Erythroblast (primary cell): ENCODE data around the gene CMA1.
"Not testable (repeated sequence)": the region's sequence is repeated elsewhere in the genome, so short reads cannot be mapped to it uniquely, and the experiment has no call there.

Source experiments
- GATA1 ChIP-seq: IDR thresholded peaks from 2 replicates; pipeline ENCODE4 v1.6.1; 2011; ENCODE audit warnings: low read depth, mild to moderate bottlenecking, control low read depth, low read length, moderate library complexity
- POLR2A ChIP-seq: IDR thresholded peaks from 2 replicates; pipeline ENCODE4 v1.6.1; 2011; ENCODE audit warnings: mild to moderate bottlenecking, low read length

DNA sequence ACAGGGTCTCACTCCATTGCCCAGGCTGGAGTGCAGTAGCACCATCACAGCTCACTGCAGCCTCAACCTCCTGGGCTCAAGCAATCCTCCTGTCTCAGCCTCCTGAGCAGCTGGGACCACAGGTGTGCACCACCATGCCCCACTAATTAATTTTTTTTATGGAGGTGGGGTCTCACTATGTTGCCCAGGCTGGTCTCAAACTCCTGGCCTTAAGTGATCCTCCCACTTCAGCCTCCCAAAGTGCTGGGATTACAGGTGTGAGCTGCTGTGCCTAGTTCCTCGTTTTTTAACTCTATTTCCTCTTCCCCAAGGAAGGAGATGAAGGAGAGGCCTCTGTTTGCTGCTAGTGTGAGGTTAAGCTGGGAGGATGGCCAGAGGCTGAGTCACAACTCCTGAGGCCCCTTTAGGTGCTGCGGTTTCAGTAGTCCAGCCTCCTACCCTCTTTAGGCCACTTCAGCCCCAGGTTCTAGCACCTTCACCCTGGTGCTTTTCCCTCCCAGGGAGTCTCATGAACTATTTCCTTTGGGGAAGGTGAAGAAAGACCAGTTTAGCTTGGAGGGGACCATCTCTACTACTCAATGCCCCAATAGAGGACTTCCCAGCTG is 25.3 kb downstream of the CMA1 start:
- not testable (repeated sequence) for TF ChIP-seq POLR2A, GATA1
